GM18907 (cell line): ENCODE results near the gene PAQR8.
"Not testable (repeated sequence)": the region's sequence is repeated elsewhere in the genome, so short reads cannot be mapped to it uniquely, and the experiment has no call there.

Experiments used
- ATAC-seq: cut with Tn5 transposase; IDR thresholded peaks from one replicate; pipeline ENCODE4 v1.9.1; 2021; ENCODE audit warnings: mild to moderate bottlenecking, moderate library complexity; ENCODE audit not compliant: unreplicated experiment

The PAQR8 gene

DNA sequence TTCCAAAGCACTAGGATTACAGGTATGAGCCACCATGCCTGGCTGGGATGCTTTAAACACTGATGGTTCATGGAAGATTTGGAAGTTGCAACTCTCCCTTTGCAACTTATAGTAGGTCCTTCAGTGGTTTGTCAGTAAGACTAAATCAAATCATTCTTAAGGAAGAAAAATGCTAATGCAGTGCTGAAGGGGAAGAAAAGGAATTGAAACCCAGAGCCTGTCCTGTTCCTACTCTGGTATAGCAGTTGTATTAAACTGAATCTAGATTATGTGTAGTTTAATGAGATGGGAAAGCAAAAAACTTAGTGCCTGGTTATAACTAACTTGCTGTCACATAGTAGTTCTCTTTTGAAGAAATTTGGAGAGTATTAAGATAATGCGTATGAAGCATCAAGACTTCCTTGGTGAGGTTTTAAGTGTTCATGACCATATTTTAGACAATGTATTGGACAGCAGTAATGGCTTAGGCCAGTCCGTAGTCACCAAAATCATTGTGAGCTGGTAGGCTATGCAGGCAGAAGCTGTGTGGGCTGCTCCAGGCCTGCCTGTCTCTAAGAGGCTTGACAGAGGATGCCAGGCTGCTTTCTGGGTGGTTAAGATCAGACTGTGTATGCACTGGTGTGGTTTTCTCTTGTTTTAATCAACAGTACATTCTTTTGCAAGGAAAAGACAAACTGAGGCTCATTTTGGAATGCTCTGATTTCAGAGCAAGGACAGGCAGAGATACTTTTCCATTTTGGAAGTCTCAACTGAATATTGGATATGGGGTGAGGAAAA is 14.0 kb downstream of the PAQR8 start:
- no peak for ATAC-seq

DNA sequence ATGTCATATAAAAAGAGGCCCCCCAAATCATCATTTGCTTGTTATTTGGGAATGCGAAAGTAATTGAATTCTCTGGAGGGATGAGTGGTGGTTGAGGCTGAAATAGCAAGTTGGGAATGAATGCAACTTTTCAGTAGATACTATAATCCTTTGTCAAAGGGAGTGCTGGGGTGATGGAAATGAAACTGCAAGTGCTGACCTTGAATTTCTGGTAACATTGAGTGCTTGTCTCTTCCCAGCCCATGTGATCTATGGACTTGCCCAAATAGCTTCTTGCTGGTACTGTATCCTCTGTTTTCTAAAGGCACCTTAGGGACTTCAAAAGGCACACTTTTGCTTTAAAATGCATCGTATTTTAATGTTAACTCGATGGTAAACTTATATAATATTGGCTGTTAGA is 14.8 kb downstream of the PAQR8 start:
- no peak for ATAC-seq

DNA sequence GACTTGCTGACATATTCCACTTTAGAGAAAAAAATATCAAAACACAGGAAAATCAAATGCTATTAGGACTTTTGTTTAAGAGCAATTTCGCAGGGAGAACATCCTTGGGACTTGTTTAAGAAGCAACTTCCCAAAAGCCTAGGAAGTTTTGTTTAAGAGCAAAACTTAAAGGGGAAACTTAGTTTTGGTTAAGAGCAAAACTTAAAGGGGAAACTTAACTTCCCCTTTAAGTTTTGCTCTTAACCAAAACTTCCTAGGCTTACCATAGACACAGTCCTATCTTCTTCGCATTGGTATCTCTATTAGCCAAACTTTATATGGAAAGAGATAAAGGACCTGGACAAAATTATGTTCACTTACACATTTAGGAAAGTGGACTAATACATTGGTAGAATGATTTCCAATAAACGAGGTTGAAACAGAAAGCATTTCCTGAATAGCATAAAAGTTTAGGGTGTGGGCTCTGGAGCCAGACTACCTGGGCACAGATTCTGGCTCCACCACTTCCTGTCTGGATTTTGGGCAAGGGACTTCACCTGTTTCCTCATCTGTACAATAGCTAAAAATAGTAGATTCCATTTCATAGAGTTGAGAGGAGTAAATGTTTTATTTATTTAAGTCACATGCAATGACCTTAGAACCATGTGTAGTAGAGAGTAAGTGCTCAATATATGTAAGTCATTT is 15.7 kb downstream of the PAQR8 start:
- peak; percentile 55 for ATAC-seq

DNA sequence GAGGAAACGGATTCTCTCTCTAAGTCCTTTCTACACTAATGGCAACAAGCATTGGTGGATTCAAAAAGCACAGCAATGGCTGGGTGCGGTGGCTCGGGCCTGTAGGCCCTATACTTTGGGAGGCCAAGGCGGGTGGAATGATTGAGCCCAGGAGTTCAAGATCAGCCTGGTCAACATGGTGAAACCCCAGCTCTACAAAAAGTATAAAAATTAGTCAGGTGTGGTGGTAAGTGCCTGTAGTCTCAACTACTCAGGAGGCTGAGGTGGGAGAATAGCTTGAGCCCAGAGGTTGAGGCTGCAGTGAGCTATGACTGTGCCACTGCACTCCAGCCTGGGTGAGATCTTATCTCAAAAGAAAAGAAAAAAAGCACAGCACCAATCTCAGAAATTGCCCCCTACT is 19.3 kb downstream of the PAQR8 start:
- no peak for ATAC-seq

DNA sequence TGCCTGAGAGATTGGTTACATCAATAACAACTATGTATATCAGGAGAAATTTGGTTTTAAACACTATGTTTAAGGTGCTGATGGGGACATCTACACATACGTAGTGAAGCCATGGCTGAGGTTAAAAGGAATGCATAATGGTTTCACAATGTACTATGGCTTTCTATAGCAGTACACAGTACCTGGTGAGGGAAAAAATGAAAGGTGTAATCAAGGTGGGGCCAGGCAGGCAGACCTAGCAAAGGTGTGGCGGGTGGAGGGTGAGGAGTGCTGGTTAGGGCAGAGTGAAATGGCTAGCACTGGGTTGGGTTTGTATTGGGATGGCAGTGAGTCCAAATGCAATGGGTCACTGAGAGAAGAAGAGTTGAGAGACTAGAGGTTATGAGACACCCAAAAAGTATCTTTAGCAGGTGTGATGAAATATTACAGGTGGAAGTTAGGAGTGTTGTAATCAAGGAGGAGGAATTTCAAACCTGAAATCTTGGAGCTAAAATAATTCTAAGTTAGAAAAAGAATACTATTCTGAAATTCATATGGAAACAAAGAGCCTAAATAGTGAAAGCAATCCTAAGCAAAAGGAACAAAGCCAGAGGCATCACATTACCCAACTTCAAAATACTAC is 22.3 kb downstream of the PAQR8 start:
- ATAC-seq = no peak

DNA sequence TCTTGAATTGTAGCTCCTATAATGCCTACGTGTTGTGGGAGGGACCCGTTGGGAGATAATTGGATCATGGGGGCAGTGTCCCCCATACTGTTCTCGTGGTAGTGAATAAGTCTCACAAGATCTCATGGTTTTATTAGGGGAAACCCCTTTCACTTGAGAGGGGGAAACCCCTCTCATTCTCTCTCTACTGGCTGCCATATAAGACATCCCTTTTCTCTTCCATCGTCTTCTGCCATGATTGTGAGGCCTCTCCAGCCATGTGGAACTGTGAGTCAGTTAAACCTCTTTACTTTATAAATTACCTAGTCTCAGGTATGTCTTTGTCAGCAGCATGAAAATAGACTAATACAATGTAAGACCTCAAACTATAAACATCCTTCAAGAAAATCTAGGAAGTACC is 23.1 kb downstream of the PAQR8 start:
- no peak for ATAC-seq

DNA sequence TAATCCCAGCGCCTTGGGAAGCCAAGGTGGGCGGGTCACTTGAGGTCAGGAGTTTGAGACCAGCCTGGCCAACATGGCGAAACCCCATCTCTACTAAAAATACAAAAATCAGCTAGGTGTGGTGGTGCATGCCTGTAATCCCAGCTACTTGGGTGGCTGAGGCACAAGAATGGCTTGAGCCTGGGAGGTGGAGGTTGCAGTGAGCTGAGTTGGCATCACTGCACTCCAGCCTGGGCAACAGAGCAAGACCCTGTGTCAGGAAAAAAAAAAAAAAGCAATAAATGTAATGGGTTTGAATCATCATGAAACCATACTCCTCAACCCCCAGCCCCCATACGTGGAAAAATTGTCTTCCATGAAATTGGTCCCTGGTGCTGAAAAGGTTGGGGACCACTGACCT is 26.2 kb downstream of the PAQR8 start:
- ATAC-seq = not testable (repeated sequence)

DNA sequence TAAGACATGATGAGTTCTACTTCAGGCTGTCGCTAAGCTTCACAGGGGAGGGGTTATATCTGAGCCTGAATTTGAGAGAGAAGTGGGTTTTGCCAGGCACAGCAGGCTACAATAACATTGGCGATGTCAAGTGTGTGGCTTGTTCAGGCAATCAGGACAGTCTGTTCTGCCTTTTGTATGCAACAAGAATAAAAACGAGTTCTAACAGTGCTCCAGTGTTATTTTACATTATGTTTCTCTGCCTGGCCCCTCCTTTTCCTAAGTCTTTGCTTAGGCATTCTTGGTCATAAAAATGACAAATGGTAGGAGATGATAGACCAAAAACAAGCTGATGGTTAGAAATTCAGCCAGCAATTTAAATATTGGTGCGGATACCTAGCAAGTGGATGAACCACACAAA is 26.8 kb downstream of the PAQR8 start:
- no peak for ATAC-seq

DNA sequence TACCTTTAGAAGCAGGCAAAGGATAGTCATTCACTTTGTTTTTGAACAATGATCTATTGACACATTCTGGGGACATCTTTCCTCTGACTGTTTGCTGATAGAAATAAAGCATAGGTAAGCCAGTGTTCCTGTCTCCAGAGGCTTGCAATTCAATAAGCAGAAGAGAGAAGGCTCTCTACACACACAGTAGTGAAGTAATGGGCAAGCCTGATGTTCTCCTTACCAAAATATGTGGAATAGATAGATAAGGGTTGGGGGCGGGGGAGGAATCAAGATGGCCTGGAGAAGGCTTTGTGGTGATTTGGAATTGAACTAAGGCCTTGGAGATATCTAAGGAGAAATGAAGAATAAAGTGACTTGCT is 27.3 kb downstream of the PAQR8 start:
- no peak for ATAC-seq

DNA sequence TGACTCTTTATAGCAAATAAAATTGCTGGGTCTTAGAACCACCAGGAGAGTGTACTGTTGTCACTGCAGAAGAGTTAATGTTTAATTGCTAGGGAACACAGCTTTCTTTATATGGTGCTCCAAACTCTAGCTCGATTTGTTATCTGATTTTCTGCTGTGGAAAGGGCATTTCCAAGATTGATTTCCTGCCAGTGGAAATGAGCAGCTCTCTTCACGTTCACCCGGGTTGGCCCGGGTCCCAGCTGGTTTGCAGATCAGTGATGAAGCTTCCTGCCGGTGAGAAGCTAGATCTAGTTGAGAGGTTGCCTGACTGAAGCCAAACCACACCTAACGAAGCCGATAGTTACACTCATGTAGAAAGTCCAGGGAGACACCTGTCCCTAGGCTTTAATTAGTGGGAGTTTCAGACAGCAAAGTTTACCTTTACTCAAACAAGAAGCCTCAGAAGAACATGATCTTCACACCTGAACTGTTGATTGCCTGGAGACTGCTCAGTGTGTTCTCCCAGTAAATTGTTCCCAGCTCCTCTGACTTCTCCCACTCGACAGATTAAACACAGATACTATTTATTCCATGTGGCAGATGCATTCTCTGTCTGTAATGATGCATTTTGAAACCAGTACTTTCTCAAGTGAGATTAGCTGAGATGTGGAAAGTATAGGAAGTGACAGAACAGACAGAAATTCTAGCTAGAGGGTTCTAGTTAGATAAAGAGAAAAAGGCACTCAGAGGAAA is 27.8 kb downstream of the PAQR8 start:
- peak; percentile 74 for ATAC-seq

DNA sequence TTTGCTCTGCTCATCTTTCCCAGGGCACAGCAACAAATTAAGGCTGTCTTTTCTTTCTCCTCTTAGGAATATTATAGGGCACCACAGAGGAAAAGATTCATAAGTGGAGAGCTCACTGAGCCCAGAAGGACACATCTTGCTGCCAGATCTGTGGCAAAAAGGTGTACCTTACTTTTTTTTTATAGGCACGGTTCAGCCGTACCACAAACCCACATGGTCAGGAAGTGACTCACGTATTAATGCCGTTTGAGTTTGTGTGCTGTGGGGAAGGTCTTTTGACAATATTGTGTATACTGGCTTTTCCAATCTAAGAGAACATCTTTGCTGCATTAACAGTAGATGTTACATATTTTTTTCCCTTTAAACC is 28.4 kb downstream of the PAQR8 start:
- ATAC-seq = peak; percentile 53

DNA sequence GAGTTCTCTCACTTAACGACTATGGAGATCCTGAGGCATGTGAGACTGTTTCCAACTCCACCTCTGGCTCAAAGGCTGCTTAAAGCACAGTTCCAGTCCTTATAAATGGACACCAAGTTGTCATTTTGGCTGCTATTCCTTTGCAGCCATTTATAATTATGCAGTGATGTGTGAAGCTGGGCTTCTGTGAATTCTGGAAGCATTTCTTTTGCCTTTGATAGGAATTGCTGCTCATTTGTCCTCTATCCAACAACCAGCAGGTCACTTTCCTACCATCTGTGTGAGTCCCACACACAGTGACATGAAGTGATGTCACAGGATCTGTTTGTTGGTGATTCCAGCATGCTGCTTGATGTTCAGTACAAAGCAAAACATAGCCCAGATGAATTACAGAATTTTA is 29.6 kb downstream of the PAQR8 start:
- no peak for ATAC-seq

DNA sequence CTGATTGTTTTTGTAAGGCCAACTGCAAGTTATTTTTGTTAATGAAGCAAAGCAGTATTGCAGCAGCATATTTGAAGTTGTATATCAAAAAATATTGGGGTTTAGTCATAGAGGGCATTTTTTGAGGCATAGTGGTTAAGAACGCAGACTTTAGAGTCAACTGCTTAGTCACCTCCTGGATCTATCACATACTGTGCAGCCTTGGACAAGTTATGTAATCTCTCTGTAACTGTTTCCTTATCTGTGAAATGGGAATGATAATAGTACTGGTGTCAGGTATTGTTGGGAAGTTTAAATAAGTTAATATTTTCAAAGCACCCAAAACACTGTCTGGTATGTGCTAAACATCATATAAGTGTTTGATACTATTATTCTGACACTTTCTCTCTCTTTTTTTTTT is 31.0 kb downstream of the PAQR8 start:
- no peak for ATAC-seq

DNA sequence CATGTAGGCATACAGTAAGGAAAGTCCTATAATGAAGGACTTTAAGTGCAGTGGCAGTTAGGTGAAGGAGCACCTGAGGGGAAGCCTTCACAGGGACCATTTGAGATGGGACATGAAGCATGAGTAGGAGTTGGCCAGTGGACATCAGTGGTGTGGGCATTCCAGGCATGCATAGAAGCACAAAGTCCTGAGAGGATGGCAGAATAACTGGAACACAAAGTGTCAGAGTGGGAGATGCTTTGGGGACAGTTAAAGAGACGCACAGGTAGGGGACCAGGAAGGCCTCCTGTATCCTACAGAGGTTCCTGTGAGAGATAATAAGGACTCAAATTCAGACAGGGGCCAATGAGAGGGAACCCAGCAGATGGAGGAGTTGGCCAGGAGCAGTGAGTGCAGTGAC is 31.8 kb downstream of the PAQR8 start:
- ATAC-seq = peak; percentile 1

DNA sequence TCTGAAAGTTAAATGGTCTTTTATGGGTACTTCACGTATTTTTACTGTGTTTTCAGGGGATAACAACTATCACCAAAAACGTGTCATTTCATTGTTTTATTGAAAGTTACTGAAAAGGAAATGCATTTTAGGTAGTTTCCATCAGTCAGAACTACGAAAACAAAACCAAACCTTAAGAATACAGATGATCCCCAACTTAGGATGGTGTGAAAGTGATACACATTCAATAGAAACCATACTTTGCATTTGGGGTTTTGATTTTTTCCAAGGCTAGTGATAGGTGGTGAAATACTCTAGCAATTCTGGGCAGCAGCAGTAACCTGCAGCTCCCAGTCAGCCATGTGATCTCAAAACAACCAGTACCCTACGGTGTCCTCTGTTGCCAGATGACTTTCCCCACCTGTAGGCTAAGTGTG is 32.3 kb downstream of the PAQR8 start:
- peak; percentile 48 for ATAC-seq

DNA sequence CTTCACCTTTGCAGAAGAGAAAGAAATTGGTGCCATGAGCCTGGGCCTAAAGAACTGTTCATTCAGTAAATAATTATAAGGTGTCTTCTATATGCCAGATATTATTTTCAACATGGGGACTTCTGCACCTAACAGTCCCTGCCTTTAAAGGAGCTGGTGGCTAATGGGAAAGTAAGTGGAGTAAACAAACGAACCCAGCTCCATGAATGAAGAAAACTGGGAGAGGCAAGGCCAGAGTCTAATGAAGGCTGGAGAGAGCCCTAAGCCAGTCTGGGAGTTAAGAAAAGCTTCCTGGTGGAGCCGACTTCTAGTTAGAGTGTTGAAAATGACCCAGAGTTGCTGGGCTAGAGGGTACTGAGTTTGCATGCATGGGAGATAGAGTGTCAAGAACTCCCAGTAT is 34.0 kb downstream of the PAQR8 start:
- ATAC-seq = no peak

DNA sequence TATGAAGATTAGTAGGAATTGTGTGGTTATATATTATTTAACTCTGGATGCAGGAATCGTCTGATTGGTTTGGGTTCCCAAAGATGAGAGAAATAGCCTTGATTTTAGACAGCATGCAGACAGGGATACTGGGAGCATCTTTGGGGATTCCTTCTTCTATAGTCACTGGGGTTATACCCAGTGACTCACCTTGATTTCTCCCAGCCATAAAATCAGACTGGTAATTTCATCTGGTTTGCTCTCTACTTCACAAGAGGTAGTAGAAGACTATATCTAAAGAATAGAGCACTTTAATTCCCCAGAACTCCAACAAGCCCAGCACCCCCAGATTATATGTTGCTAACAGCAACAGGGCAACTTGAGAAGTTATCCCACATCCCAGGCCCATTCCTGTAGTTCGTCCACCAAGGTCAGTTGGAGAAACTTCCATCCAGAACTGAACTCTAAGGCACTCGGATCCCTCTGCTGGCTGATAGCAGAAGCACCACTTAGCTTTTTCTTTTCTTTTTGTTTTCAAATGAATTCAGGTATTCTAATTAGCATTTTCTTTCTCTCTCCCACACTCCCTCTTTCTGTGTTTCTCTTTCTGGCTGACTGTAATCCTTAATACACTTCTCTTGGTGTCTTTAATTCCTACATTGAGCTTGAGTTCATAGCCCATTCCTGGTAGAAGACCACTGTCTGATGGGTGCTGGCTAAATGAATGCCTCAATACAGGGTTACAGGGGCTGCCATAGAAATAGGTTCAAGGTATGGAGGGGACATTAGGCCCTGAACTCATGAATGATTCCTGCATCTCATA is 37.8 kb downstream of the PAQR8 start:
- peak; percentile 52 for ATAC-seq

DNA sequence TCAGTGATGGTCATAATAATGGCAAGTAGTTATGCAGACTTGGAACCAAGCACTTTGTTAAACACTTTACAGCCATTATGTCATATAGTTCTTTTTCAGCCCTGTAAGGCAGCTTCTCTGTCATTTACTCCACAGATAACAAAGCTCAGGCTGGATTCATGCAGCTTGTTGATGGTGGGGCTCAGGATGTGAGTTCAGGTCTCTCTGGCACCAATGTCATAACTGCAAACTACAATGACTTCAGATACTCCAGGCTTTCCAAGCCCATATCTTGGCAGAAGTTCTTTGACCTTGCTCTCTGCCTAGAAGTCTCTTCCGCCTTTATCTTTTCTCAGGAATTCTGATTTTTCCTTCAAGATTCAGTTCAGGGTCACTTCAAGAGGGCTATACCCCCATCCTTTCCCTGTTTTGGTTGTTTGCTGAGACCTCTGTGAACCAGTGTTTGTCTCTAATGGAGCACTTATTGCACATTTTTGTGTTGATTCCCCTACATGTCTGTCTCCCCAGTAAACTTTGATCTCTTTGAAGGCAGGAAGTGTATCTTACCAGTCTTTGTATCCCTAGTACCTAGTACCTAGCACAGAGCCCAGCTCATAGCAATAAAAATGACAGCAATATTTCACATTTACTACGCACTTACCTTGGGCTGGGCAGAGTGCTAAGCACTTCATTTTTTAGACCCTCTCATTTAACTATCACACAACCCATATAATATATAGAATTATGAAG is 38.5 kb downstream of the PAQR8 start:
- no peak for ATAC-seq

DNA sequence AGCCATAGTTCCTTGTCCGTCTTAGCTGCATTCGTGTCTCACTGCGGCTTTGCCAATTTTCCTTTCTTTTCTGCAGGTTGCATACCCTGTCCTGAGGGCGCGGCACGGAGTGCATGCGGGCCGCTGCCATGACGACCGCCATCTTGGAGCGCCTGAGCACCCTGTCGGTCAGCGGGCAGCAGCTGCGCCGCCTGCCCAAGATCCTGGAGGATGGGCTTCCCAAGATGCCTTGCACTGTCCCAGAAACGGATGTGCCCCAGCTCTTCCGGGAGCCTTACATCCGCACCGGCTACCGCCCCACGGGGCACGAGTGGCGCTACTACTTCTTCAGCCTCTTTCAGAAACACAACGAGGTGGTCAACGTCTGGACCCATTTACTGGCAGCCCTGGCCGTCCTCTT is 41.1 kb downstream of the PAQR8 start:
- ATAC-seq = no peak

DNA sequence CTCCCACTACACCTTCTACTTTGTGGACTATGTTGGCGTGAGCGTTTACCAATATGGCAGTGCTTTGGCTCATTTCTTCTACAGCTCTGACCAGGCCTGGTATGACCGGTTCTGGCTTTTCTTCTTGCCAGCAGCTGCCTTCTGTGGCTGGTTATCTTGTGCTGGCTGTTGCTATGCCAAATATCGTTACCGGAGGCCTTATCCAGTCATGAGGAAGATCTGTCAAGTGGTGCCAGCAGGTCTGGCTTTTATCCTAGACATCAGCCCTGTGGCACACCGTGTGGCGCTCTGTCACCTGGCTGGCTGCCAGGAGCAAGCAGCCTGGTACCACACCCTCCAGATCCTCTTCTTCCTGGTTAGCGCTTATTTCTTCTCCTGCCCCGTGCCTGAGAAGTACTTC is 41.7 kb downstream of the PAQR8 start:
- no peak for ATAC-seq
